Large intestine (tissue), 12 donors: ENCODE data around the gene OR6C1. TPM values are rescaled to one million over a fixed set of nuclear protein-coding genes. Genes with fewer than 3 reads are reported as not detected.
"Not testable (repeated sequence)": the region's sequence is repeated elsewhere in the genome, so short reads cannot be mapped to it uniquely, and the experiment has no call there.

Experiments
- DNase-seq, 2 donors: peaks; one replicate each; pipeline versions ENCODE4 v3.0.0 to v3.0.0-alpha.2; 2013
- H3K27ac ChIP-seq: one replicate; pipeline ENCODE4 v1.5.1; 2013; ENCODE audit warnings: low read length
- H3K27me3 ChIP-seq: 2 replicates; pipeline ENCODE4 v1.6.1; 2013; ENCODE audit warnings: low read length; ENCODE audit not compliant: control insufficient read depth, insufficient read depth
- H3K36me3 ChIP-seq: 2 replicates; pipeline ENCODE4 v1.6.1; 2013; ENCODE audit warnings: low read length; ENCODE audit not compliant: control insufficient read depth, insufficient read depth
- H3K4me1 ChIP-seq: one replicate; pipeline ENCODE4 v1.6.1; 2013; ENCODE audit warnings: low read length; ENCODE audit not compliant: control insufficient read depth, insufficient read depth
- H3K4me3 ChIP-seq: one replicate; pipeline ENCODE4 v1.5.1; 2013; ENCODE audit warnings: low read length
- H3K9me3 ChIP-seq: one replicate; pipeline ENCODE4 v1.6.1; 2013; ENCODE audit warnings: mild to moderate bottlenecking, low read depth, low read length, moderate library complexity; ENCODE audit not compliant: control insufficient read depth
- WGBS: methylation state at CpG from one replicate; pipeline ENCODE4 v1.1.5; 2013; ENCODE audit warnings: low lambda C conversion rate; ENCODE audit not compliant: insufficient coverage; 5-methylcytosine and 5-hydroxymethylcytosine counted together
- long read RNA-seq, 11 donors: transcript quantifications; one replicate each; lab custom pipeline, GENCODE V29; 2026
- polyA plus RNA-seq: library from polyadenylated mRNA; unstranded; fragments of 120-200 nt; gene quantifications from one replicate; pipeline ENCODE4 v1.2.1, GENCODE V29; 2013

OR6C1 gene
- polyA plus RNA-seq: not detected
- long read RNA-seq, donor 1: 0 reads
- long read RNA-seq, donor 2: 0 reads
- long read RNA-seq, donor 3: 0 reads
- long read RNA-seq, donor 4: 0 reads
- long read RNA-seq, donor 5: 0 reads
- long read RNA-seq, donor 6: 0 reads
- long read RNA-seq, donor 7: 0 reads
- long read RNA-seq, donor 8: 0 reads
- long read RNA-seq, donor 9: 0 reads
- long read RNA-seq, donor 10: 0 reads
- long read RNA-seq, donor 11: 0 reads

GRCh38 chr12:55314043-55314442, at the start of gene OR6C1:
Gene OR6C1 (plus strand): TSS chr12:55314343. CDS start chr12:55320600, 6,257 bp downstream.
- no peak within 1 kb of the TSS for H3K4me3 ChIP-seq
- DNase-seq: no peak
- H3K9me3 ChIP-seq: no peaks in the 10 kb centered on the region
- no peak within 1 kb of the TSS for H3K27ac ChIP-seq
- H3K27me3 ChIP-seq: no peaks in the 10 kb centered on the region
- no peaks in the 10 kb centered on the region for H3K4me1 ChIP-seq
- H3K36me3 ChIP-seq: no peaks in the 10 kb centered on the region
- 83% methylated on average over 1 of the region's 2 CpGs for WGBS

GRCh38 chr12:55280991-55281390, 33.2 kb upstream of the OR6C1 start:
- no peak overlapping the region for H3K27ac ChIP-seq
- DNase-seq: no peak
- no peaks in the 10 kb centered on the region for H3K4me1 ChIP-seq
- H3K4me3 ChIP-seq: no peak overlapping the region
- 80% methylated on average over 2 of the region's 2 CpGs for WGBS
- no peaks in the 10 kb centered on the region for H3K9me3 ChIP-seq
- H3K36me3 ChIP-seq: no peaks in the 10 kb centered on the region
- no peaks in the 10 kb centered on the region for H3K27me3 ChIP-seq

- Histone ChIP-seq H3K36me3 (no peaks in the 10 kb centered on the region), H3K9me3 (no peaks in the 10 kb centered on the region), H3K4me3 (no peak overlapping the region), H3K27me3 (no peaks in the 10 kb centered on the region), H3K4me1 (no peaks in the 10 kb centered on the region), H3K27ac (no peak overlapping the region)
- WGBS: 60% methylated on average over 1 of the region's 2 CpGs
- DNase-seq: no peak
These were observed 24.1 kb upstream of the OR6C1 start for GRCh38 chr12:55289999-55290398.

- Histone ChIP-seq H3K27me3 (no peaks in the 10 kb centered on the region), H3K4me3 (no peak within 1 kb of the TSS), H3K9me3 (no peaks in the 10 kb centered on the region), H3K4me1 (no peaks in the 10 kb centered on the region), H3K36me3 (no peaks in the 10 kb centered on the region), H3K27ac (no peak within 1 kb of the TSS)
- DNase-seq: no peak
- WGBS: 100% methylated on average over 1 of the region's 2 CpGs
These were observed 17.7 kb upstream of the OR6C1 start, which contains the start of gene OR6C6 for GRCh38 chr12:55296469-55296868. Gene OR6C6 (minus strand): TSS chr12:55296569. CDS start chr12:55295232, 1,337 bp downstream.

GRCh38 chr12:55320201-55320600, 6.1 kb downstream of the OR6C1 start:
- 13% methylated on average over 4 of the region's 4 CpGs for WGBS
- H3K27me3 ChIP-seq: no peaks in the 10 kb centered on the region
- no peaks in the 10 kb centered on the region for H3K36me3 ChIP-seq
- peak; percentile 2 to 64 for DNase-seq
- no peak overlapping the region for H3K4me3 ChIP-seq
- no peaks in the 10 kb centered on the region for H3K9me3 ChIP-seq
- no peak overlapping the region for H3K27ac ChIP-seq
- H3K4me1 ChIP-seq: no peaks in the 10 kb centered on the region

GRCh38 chr12:55325801-55326200, 11.7 kb downstream of the OR6C1 start:
- H3K4me3 ChIP-seq, DNase-seq, H3K4me1 ChIP-seq, H3K27me3 ChIP-seq, H3K9me3 ChIP-seq, H3K27ac ChIP-seq, H3K36me3 ChIP-seq: not testable (repeated sequence)
- 100% methylated on average over 2 of the region's 6 CpGs for WGBS

- H3K9me3 ChIP-seq: no peaks in the 10 kb centered on the region
- WGBS: 100% methylated on average over 1 of the region's 1 CpG
- no peaks in the 10 kb centered on the region for H3K4me1 ChIP-seq
- no peaks in the 10 kb centered on the region for H3K36me3 ChIP-seq
- no peak within 1 kb of the TSS for H3K4me3 ChIP-seq
- H3K27me3 ChIP-seq: no peaks in the 10 kb centered on the region
- H3K27ac ChIP-seq: no peak within 1 kb of the TSS
- DNase-seq: no peak
These were observed 16.3 kb downstream of the OR6C1 start, which contains the start of gene OR6C3 for GRCh38 chr12:55330446-55330845. Gene OR6C3 (plus strand): TSS chr12:55330746. CDS start chr12:55331701, 955 bp downstream.

- no peaks in the 10 kb centered on the region for H3K36me3 ChIP-seq
- H3K4me1 ChIP-seq: no peaks in the 10 kb centered on the region
- no peaks in the 10 kb centered on the region for H3K9me3 ChIP-seq
- no peak overlapping the region for H3K27ac ChIP-seq
- DNase-seq: no peak
- WGBS: 80% methylated on average over 1 of the region's 10 CpGs
- no peak overlapping the region for H3K4me3 ChIP-seq
- H3K27me3 ChIP-seq: no peaks in the 10 kb centered on the region
These were observed 21.9 kb downstream of the OR6C1 start for GRCh38 chr12:55336002-55336401.

- no CpG with 5 or more reads among the region's 4 CpGs for WGBS
- H3K36me3 ChIP-seq, H3K27me3 ChIP-seq, H3K4me1 ChIP-seq, H3K4me3 ChIP-seq, H3K27ac ChIP-seq, DNase-seq, H3K9me3 ChIP-seq: not testable (repeated sequence)
These were observed 41.2 kb downstream of the OR6C1 start for GRCh38 chr12:55355338-55355737.

- no peaks in the 10 kb centered on the region for H3K4me1 ChIP-seq
- no peak within 1 kb of the TSS for H3K27ac ChIP-seq
- no peaks in the 10 kb centered on the region for H3K36me3 ChIP-seq
- WGBS: 73% methylated on average over 3 of the region's 4 CpGs
- H3K27me3 ChIP-seq: no peaks in the 10 kb centered on the region
- no peak within 1 kb of the TSS for H3K4me3 ChIP-seq
- no peak for DNase-seq
- no peaks in the 10 kb centered on the region for H3K9me3 ChIP-seq
These were observed 48.5 kb downstream of the OR6C1 start, which contains the start of gene OR6C75 for GRCh38 chr12:55362675-55363074. Gene OR6C75 (plus strand): TSS chr12:55362975. CDS start chr12:55365111, 2,136 bp downstream.

GRCh38 chr12:55365086-55365485, 50.9 kb downstream of the OR6C1 start:
- Histone ChIP-seq H3K4me3 (no peak overlapping the region), H3K4me1 (no peaks in the 10 kb centered on the region), H3K36me3 (no peaks in the 10 kb centered on the region), H3K9me3 (no peaks in the 10 kb centered on the region), H3K27me3 (no peaks in the 10 kb centered on the region), H3K27ac (no peak overlapping the region)
- 74% methylated on average over 2 of the region's 3 CpGs for WGBS
- DNase-seq: no peak
